PC-3 (cell line): Measurements from ENCODE around the gene ZNF668. TPM values are rescaled to one million over a fixed set of nuclear protein-coding genes. Genes with fewer than 3 reads are reported as not detected.

Experiments
- ATAC-seq: fragments of 200-7000 bp; cut with Tn5 transposase; 2 replicates; pipeline ENCODE4 v1.9.1; 2020; ENCODE audit warnings: mild to moderate bottlenecking, moderate library complexity
- BruUV-seq: library from RNA; stranded (reverse); fragments of 400-500 nt; replicated peaks from 2 replicates; lab custom pipeline; 2021; lab: Mats Ljungman, UMichigan
- CTCF ChIA-PET: fragments of 300-600 bp; sonication (Branson Sonifier 250); formaldehyde crosslinking; loops from one replicate; lab custom pipeline; 2022; ENCODE audit warnings: antibody characterized with exemption; lab: Charles Lee
- POLR2A ChIA-PET: fragments of 300-600 bp; sonication (Branson Sonifier 250); formaldehyde crosslinking; loops from one replicate; lab custom pipeline; 2022; ENCODE audit warnings: antibody characterized with exemption; ENCODE audit not compliant: unreplicated experiment; lab: Charles Lee
- DNase-seq: peaks from one replicate; pipeline ENCODE4 v3.0.0-alpha.2; 2015
- H2AFZ ChIP-seq: fragments of 300-600 bp; sonication (generic); 2 replicates; pipeline ENCODE4 v1.6.0; 2016; ENCODE audit warnings: antibody characterized with exemption, low read length
- H3F3A ChIP-seq: fragments of 300-600 bp; sonication (generic); one replicate; pipeline ENCODE4 v1.6.0; 2017; ENCODE audit warnings: antibody characterized with exemption, low read length, control low read depth, mild to moderate bottlenecking; ENCODE audit not compliant: unreplicated experiment
- H3K27ac ChIP-seq: fragments of 300-600 bp; sonication (generic); 2 replicates; pipeline ENCODE4 v1.5.1; 2016; ENCODE audit warnings: mild to moderate bottlenecking, low read length
- H3K27me3 ChIP-seq: fragments of 300-600 bp; sonication (generic); 2 replicates; pipeline ENCODE4 v1.6.1; 2016; ENCODE audit warnings: low read length, mixed read lengths
- H3K36me3 ChIP-seq: fragments of 300-600 bp; sonication (generic); 2 replicates; pipeline ENCODE4 v1.6.1; 2016; ENCODE audit warnings: low read depth, mixed run types, low read length, mixed read lengths
- H3K4me1 ChIP-seq: fragments of 300-600 bp; sonication (generic); 2 replicates; pipeline ENCODE4 v1.5.1; 2016; ENCODE audit warnings: low read length; ENCODE audit not compliant: insufficient read depth
- H3K4me2 ChIP-seq: fragments of 300-600 bp; sonication (generic); 2 replicates; pipeline ENCODE4 v1.6.0; 2016; ENCODE audit warnings: low read length
- H3K4me3 ChIP-seq: fragments of 300-600 bp; sonication (generic); 2 replicates; pipeline ENCODE4 v1.5.1; 2016; ENCODE audit warnings: mild to moderate bottlenecking, low read length, mixed read lengths
- H3K79me2 ChIP-seq: fragments of 300-600 bp; sonication (generic); 2 replicates; pipeline ENCODE4 v1.6.1; 2017; ENCODE audit warnings: low read length, mixed read lengths
- H3K9ac ChIP-seq: fragments of 300-600 bp; sonication (generic); 2 replicates; pipeline ENCODE4 v1.6.0; 2016; ENCODE audit warnings: mild to moderate bottlenecking, low read length
- H3K9me2 ChIP-seq: fragments of 300-600 bp; sonication (generic); replicated peaks from 2 replicates; pipeline ENCODE4 v1.6.1; 2016; ENCODE audit warnings: mixed run types, low read length, mixed read lengths
- H3K9me3 ChIP-seq: fragments of 300-600 bp; sonication (generic); 2 replicates; pipeline ENCODE4 v1.6.1; 2016; ENCODE audit warnings: low read length, mixed read lengths
- H4K20me1 ChIP-seq: fragments of 300-600 bp; sonication (generic); 2 replicates; pipeline ENCODE4 v1.6.1; 2016; ENCODE audit warnings: low read length, mixed read lengths
- CTCF ChIP-seq: fragments of 300-600 bp; sonication (generic); conservative IDR thresholded peaks from 2 replicates; pipeline ENCODE4 v1.5.1; 2017; ENCODE audit warnings: antibody characterized with exemption, low read depth, mild to moderate bottlenecking, low read length
- EZH2 ChIP-seq: fragments of 300-600 bp; sonication (generic); IDR thresholded peaks from one replicate; pipeline ENCODE4 v1.6.1; 2017; ENCODE audit warnings: antibody characterized with exemption, mild to moderate bottlenecking, low read length; ENCODE audit not compliant: unreplicated experiment
- EZH2phosphoT487 ChIP-seq: fragments of 300-600 bp; sonication (generic); IDR thresholded peaks from 2 replicates; pipeline ENCODE4 v1.6.1; 2018; ENCODE audit warnings: mild to moderate bottlenecking, antibody characterized with exemption, low read length, borderline replicate concordance
- intact Hi-C: fragments of 100-400 bp; cut with micrococcal nuclease; formaldehyde crosslinking; loops from 2 replicates; pipeline ENCODE4 v1.9.0; 2023
- total RNA-seq: library from RNA; depleted of rRNA; stranded (reverse); fragments of >200 nt; gene quantifications from 2 replicates; pipeline ENCODE4 v1.2.3, GENCODE V29; 2014

ZNF668 gene
- total RNA-seq, 1 experiment from 2014 or later: 15.6 TPM

GRCh38 chr16:31071861-31072260 is 2.2 kb downstream of the ZNF668 start:
- no peak for ATAC-seq
- H3K27ac ChIP-seq: 0 out of 2 replicates have a peak overlapping the region, but pooled peaks have one; percentile 8
- POLR2A ChIA-PET: no interaction called here

GRCh38 chr16:31067342-31067741 is 6.7 kb downstream of the ZNF668 start:
- Histone ChIP-seq H3K9me2 (no peaks in the 10 kb centered on the region), H3K9me3 (no peaks in the 10 kb centered on the region), H4K20me1 (no peaks in the 10 kb centered on the region), H3K27me3 (no peaks in the 10 kb centered on the region), H2AFZ (no peak overlapping the region), H3K79me2 (peaks cover 62% of the 10 kb centered on the region), H3K36me3 (no peaks in the 10 kb centered on the region), H3K27ac (no peak overlapping the region), H3K4me2 (no peak overlapping the region), H3K4me1 (peaks cover 9% of the 10 kb centered on the region; the same call in 1 of the 2 replicates), H3K4me3 (no peak overlapping the region), H3F3A (no peaks in the 10 kb centered on the region), H3K9ac (no peak overlapping the region)
- TF ChIP-seq CTCF: no peak
- no peak for TF ChIP-seq EZH2phosphoT487
- TF ChIP-seq EZH2: no peak
- intact Hi-C loops: no loop called here
- CTCF ChIA-PET: no interaction called here
- POLR2A ChIA-PET: no interaction called here
- DNase-seq: no peak
- no peak for ATAC-seq
- no TSS peak for BruUV-seq

More at GRCh38 chr16:31071861-31072260, 2.2 kb downstream of the ZNF668 start:
- Histone ChIP-seq H3K4me3 (peak overlapping the region; percentile 81), H3K4me2 (peak overlapping the region; percentile 99), H3K9me2 (no peaks in the 10 kb centered on the region), H3K4me1 (peaks cover 15% of the 10 kb centered on the region; the same call in 1 of the 2 replicates), H4K20me1 (no peaks in the 10 kb centered on the region), H3K79me2 (peaks cover 84% of the 10 kb centered on the region), H3K27me3 (no peaks in the 10 kb centered on the region), H3K36me3 (no peaks in the 10 kb centered on the region; the same call in 1 of the 2 replicates), H3F3A (no peaks in the 10 kb centered on the region), H3K9me3 (no peaks in the 10 kb centered on the region), H2AFZ (no peak overlapping the region), H3K9ac (peak overlapping the region; percentile 96)
- DNase-seq: peak; percentile 15
- BruUV-seq: no TSS peak
- intact Hi-C loops: loop anchor here (2.0 to 5.0 kb wide), 3 partner anchors 39 to 385 kb away; partner anchors contain the start of genes ARMC5 and STX4
- CTCF ChIA-PET: no interaction called here
- TF ChIP-seq EZH2 (no peak), EZH2phosphoT487 (no peak), CTCF (no peak)

- H3K9me2 ChIP-seq: no peaks in the 10 kb centered on the region
- ATAC-seq: peak; percentile 67
- H3K27ac ChIP-seq: no peak overlapping the region
- no peak overlapping the region for H3K9ac ChIP-seq
- H3F3A ChIP-seq: no peaks in the 10 kb centered on the region
- no peaks in the 10 kb centered on the region for H3K4me1 ChIP-seq
- BruUV-seq: no TSS peak
- CTCF ChIA-PET: interaction anchor here (0.7 kb wide), 1 partner anchor 43 kb away, joined by 3 read pairs; no protein-coding TSS in a partner anchor
- H3K79me2 ChIP-seq: peaks cover 44% of the 10 kb centered on the region
- H3K4me3 ChIP-seq: no peak overlapping the region
- no peak for TF ChIP-seq EZH2phosphoT487
- TF ChIP-seq CTCF: no peak
- no peak for TF ChIP-seq EZH2
- no peaks in the 10 kb centered on the region for H4K20me1 ChIP-seq
- H3K9me3 ChIP-seq: no peaks in the 10 kb centered on the region
- H3K36me3 ChIP-seq: peaks cover 4% of the 10 kb centered on the region; the same call in 1 of the 2 replicates
- DNase-seq: peak; percentile 24
- no peak overlapping the region for H3K4me2 ChIP-seq
- POLR2A ChIA-PET: no interaction called here
- intact Hi-C loops: no loop called here
- no peaks in the 10 kb centered on the region for H3K27me3 ChIP-seq
- no peak overlapping the region for H2AFZ ChIP-seq
These were observed 9.1 kb downstream of the ZNF668 start for GRCh38 chr16:31064882-31065461.
